Liver (tissue), 2 donors: Measurements from ENCODE around the gene PDE12.

ENCODE experiments used
- TF ChIP-seq, protein P1 (sequence below): fragments of 150-350 bp; IDR thresholded peaks from 2 replicates; pipeline ENCODE4 v1.5.1; 2017; ENCODE audit warnings: improper control_type of control experiment, low read depth, low read length; ENCODE audit not compliant: missing input control
- TF ChIP-seq, protein P2 (sequence below): IDR thresholded peaks from 2 replicates; pipeline ENCODE4 v1.6.1; 2016; ENCODE audit warnings: antibody characterized with exemption, mild to moderate bottlenecking
- donor health status: healthy.

DNA sequence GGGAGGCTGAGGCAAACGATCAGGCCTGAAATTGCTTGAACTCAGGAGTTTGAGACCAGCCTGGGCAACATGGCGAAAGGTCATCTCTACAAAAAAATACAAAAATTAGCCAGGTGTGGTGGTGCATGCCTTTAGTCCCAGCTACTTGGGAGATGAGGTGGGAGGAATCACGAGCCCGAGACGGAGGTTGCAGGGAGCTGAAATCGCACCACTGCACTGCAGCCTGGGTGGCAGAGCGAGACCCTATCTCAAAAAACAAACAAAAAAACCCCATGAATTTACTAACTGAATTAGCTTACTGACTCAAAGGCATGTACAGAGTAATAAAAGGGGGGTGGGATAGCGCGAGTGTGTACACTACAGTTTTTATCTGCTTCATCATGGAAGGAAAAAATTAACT, 21.7 kb downstream of the PDE12 start:
- TF ChIP-seq, protein P1, sequence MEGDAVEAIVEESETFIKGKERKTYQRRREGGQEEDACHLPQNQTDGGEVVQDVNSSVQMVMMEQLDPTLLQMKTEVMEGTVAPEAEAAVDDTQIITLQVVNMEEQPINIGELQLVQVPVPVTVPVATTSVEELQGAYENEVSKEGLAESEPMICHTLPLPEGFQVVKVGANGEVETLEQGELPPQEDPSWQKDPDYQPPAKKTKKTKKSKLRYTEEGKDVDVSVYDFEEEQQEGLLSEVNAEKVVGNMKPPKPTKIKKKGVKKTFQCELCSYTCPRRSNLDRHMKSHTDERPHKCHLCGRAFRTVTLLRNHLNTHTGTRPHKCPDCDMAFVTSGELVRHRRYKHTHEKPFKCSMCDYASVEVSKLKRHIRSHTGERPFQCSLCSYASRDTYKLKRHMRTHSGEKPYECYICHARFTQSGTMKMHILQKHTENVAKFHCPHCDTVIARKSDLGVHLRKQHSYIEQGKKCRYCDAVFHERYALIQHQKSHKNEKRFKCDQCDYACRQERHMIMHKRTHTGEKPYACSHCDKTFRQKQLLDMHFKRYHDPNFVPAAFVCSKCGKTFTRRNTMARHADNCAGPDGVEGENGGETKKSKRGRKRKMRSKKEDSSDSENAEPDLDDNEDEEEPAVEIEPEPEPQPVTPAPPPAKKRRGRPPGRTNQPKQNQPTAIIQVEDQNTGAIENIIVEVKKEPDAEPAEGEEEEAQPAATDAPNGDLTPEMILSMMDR: no peak
- TF ChIP-seq, protein P2, sequence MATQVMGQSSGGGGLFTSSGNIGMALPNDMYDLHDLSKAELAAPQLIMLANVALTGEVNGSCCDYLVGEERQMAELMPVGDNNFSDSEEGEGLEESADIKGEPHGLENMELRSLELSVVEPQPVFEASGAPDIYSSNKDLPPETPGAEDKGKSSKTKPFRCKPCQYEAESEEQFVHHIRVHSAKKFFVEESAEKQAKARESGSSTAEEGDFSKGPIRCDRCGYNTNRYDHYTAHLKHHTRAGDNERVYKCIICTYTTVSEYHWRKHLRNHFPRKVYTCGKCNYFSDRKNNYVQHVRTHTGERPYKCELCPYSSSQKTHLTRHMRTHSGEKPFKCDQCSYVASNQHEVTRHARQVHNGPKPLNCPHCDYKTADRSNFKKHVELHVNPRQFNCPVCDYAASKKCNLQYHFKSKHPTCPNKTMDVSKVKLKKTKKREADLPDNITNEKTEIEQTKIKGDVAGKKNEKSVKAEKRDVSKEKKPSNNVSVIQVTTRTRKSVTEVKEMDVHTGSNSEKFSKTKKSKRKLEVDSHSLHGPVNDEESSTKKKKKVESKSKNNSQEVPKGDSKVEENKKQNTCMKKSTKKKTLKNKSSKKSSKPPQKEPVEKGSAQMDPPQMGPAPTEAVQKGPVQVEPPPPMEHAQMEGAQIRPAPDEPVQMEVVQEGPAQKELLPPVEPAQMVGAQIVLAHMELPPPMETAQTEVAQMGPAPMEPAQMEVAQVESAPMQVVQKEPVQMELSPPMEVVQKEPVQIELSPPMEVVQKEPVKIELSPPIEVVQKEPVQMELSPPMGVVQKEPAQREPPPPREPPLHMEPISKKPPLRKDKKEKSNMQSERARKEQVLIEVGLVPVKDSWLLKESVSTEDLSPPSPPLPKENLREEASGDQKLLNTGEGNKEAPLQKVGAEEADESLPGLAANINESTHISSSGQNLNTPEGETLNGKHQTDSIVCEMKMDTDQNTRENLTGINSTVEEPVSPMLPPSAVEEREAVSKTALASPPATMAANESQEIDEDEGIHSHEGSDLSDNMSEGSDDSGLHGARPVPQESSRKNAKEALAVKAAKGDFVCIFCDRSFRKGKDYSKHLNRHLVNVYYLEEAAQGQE: no peak
